ENCODE measurements around the gene VCPKMT. TPM values are rescaled to one million over a fixed set of nuclear protein-coding genes. Genes with fewer than 3 reads are reported as not detected.

The VCPKMT gene
- polyA plus RNA-seq, 1 donor (not counting 4 experiments of a cell fraction or from before 2014, with no cell fraction given) = 9.4 TPM

DNA sequence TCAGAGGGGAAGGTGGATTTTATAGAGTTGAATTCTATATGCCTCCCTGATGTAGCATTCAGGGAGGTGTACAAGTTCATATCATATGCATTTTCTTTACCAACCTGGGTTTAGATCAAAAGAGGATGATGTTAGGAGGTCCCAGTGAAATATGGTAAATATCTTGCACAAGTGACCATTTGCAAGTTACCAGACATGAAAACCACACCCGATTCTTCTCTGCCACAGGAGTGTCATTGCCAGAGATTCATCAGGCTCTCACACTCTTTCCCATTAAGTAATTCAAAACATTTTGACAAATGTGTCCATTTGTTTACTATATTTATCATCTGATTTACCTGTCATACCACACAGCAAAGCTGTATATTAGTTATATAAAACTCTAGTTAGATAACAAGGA, 44.0 kb downstream of the VCPKMT start:
- no peaks in the 10 kb centered on the region for H3K79me2 ChIP-seq (ENCODE audit: control insufficient read depth, insufficient read depth, low read length)
- H3K36me3 ChIP-seq (ENCODE audit: control insufficient read depth in 2 of 2, extremely low read depth in 1 of 2, insufficient read depth in 2 of 2, low read length in 2 of 2) = no peaks in the 10 kb centered on the region
- H3K9ac ChIP-seq (ENCODE audit: control insufficient read depth, extremely low read depth, insufficient read depth, low read length) = no peak overlapping the region
- no peaks in the 10 kb centered on the region for H3K27me3 ChIP-seq (ENCODE audit: control insufficient read depth, extremely low read depth, insufficient read depth, low read length)
- no peak overlapping the region for H3K27ac ChIP-seq (ENCODE audit: control insufficient read depth, insufficient read depth, low read length)
- H3K4me2 ChIP-seq (ENCODE audit: control insufficient read depth, extremely low read depth, insufficient read depth, low read depth, low read length) = no peak overlapping the region
- DNase-seq (ENCODE audit: low read depth, low spot score) (no peak), FAIRE-seq (no peak)
- no peaks in the 10 kb centered on the region for H3K9me1 ChIP-seq (ENCODE audit: control insufficient read depth, extremely low read depth, insufficient read depth, low read length)
- no peak overlapping the region for H2AFZ ChIP-seq (ENCODE audit: control insufficient read depth, low read length)
- no peak overlapping the region for H3K4me3 ChIP-seq (ENCODE audit: control insufficient read depth in 2 of 3, extremely low read depth in 1 of 3, insufficient read depth in 2 of 3, low read depth in 1 of 3, low read length in 3 of 3)
- TF ChIP-seq, protein P1, sequence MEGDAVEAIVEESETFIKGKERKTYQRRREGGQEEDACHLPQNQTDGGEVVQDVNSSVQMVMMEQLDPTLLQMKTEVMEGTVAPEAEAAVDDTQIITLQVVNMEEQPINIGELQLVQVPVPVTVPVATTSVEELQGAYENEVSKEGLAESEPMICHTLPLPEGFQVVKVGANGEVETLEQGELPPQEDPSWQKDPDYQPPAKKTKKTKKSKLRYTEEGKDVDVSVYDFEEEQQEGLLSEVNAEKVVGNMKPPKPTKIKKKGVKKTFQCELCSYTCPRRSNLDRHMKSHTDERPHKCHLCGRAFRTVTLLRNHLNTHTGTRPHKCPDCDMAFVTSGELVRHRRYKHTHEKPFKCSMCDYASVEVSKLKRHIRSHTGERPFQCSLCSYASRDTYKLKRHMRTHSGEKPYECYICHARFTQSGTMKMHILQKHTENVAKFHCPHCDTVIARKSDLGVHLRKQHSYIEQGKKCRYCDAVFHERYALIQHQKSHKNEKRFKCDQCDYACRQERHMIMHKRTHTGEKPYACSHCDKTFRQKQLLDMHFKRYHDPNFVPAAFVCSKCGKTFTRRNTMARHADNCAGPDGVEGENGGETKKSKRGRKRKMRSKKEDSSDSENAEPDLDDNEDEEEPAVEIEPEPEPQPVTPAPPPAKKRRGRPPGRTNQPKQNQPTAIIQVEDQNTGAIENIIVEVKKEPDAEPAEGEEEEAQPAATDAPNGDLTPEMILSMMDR (optimal IDR thresholded peaks at IDR 0.05 in 1 of 3, IDR thresholded peaks at IDR 0.05 in 1 of 3, conservative IDR thresholded peaks at IDR 0.05 in 1 of 3; ENCODE audit: extremely low read depth in 1 of 3, insufficient read depth in 2 of 3, low read length in 3 of 3) = no peak
- no peak for TF ChIP-seq EZH2 (IDR thresholded peaks at IDR 0.05; ENCODE audit: low read length)
- H3K9me3 ChIP-seq (ENCODE audit: control insufficient read depth, low read depth, low read length) = no peaks in the 10 kb centered on the region
- H3K4me1 ChIP-seq (ENCODE audit: control insufficient read depth, extremely low read depth, insufficient read depth, low read length) = peaks cover 7% of the 10 kb centered on the region
- dilution Hi-C loops (cut with MboI; ENCODE audit: extremely low pct_ligation_motif_present, low sequenced_read_pairs) = no loop called here
- H4K20me1 ChIP-seq (ENCODE audit: control insufficient read depth, extremely low read depth, insufficient read depth, low read length) = no peaks in the 10 kb centered on the region

GRCh38 chr14:50070840-50071548, 45.4 kb downstream of the VCPKMT start:
- H3K27ac ChIP-seq (ENCODE audit: control insufficient read depth, insufficient read depth, low read length) = no peak overlapping the region
- no peaks in the 10 kb centered on the region for H4K20me1 ChIP-seq (ENCODE audit: control insufficient read depth, extremely low read depth, insufficient read depth, low read length)
- H2AFZ ChIP-seq (ENCODE audit: control insufficient read depth, low read length) = no peak overlapping the region
- H3K9ac ChIP-seq (ENCODE audit: control insufficient read depth, extremely low read depth, insufficient read depth, low read length) = no peak overlapping the region
- H3K79me2 ChIP-seq (ENCODE audit: control insufficient read depth, insufficient read depth, low read length) = no peaks in the 10 kb centered on the region
- dilution Hi-C loops (cut with MboI; ENCODE audit: extremely low pct_ligation_motif_present, low sequenced_read_pairs) = no loop called here
- TF ChIP-seq EZH2 (IDR thresholded peaks at IDR 0.05; ENCODE audit: low read length) = no peak
- TF ChIP-seq, protein P1 (optimal IDR thresholded peaks at IDR 0.05 in 1 of 3, IDR thresholded peaks at IDR 0.05 in 1 of 3, conservative IDR thresholded peaks at IDR 0.05 in 1 of 3; ENCODE audit: extremely low read depth in 1 of 3, insufficient read depth in 2 of 3, low read length in 3 of 3) = no peak
- FAIRE-seq = no peak
- H3K4me2 ChIP-seq (ENCODE audit: control insufficient read depth, extremely low read depth, insufficient read depth, low read depth, low read length) = no peak overlapping the region
- H3K36me3 ChIP-seq (ENCODE audit: control insufficient read depth in 2 of 2, extremely low read depth in 1 of 2, insufficient read depth in 2 of 2, low read length in 2 of 2) = no peaks in the 10 kb centered on the region
- H3K27me3 ChIP-seq (ENCODE audit: control insufficient read depth, extremely low read depth, insufficient read depth, low read length) = no peaks in the 10 kb centered on the region
- H3K4me3 ChIP-seq (ENCODE audit: control insufficient read depth in 2 of 3, extremely low read depth in 1 of 3, insufficient read depth in 2 of 3, low read depth in 1 of 3, low read length in 3 of 3) = no peak overlapping the region
- DNase-seq (ENCODE audit: low read depth, low spot score) = no peak
- H3K9me3 ChIP-seq (ENCODE audit: control insufficient read depth, low read depth, low read length) = no peaks in the 10 kb centered on the region
- peaks cover 9% of the 10 kb centered on the region for H3K4me1 ChIP-seq (ENCODE audit: control insufficient read depth, extremely low read depth, insufficient read depth, low read length)
- no peaks in the 10 kb centered on the region for H3K9me1 ChIP-seq (ENCODE audit: control insufficient read depth, extremely low read depth, insufficient read depth, low read length)
